ENCODE results near the gene PDE4D.

Gene PDE4D

DNA sequence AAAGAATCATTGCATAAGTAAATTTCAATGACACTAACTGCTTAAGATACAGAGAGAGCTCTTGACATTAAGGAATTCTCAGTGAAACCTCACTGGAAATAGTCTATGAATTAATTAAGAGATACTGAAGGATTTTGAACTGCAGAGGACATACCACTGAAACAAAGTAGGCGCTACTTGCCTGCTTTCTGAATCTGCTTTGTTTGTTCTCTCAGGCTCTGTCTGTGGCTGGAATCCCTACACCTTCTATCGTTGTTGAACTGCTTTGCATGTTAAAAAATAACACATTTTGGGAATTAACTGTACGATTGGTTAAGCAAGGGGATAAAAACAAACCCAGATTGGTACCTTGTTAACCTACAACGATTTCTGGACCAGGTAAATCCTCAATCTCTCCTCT lies 435.2 kb downstream of the PDE4D start:
- no peak for ATAC-seq
- TF ChIP-seq, protein P1, sequence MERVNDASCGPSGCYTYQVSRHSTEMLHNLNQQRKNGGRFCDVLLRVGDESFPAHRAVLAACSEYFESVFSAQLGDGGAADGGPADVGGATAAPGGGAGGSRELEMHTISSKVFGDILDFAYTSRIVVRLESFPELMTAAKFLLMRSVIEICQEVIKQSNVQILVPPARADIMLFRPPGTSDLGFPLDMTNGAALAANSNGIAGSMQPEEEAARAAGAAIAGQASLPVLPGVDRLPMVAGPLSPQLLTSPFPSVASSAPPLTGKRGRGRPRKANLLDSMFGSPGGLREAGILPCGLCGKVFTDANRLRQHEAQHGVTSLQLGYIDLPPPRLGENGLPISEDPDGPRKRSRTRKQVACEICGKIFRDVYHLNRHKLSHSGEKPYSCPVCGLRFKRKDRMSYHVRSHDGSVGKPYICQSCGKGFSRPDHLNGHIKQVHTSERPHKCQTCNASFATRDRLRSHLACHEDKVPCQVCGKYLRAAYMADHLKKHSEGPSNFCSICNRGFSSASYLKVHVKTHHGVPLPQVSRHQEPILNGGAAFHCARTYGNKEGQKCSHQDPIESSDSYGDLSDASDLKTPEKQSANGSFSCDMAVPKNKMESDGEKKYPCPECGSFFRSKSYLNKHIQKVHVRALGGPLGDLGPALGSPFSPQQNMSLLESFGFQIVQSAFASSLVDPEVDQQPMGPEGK (CRISPR knock-in tag; IDR thresholded peaks at IDR 0.05; ENCODE audit: borderline replicate concordance), result no peak
- TF ChIP-seq TCF4 (CRISPR knock-in tag; IDR thresholded peaks at IDR 0.05; ENCODE audit: borderline replicate concordance) (no peak), ARNTL (CRISPR knock-in tag; IDR thresholded peaks at IDR 0.05; ENCODE audit: borderline replicate concordance, low read depth) (no peak), ZFP30 (CRISPR knock-in tag; IDR thresholded peaks at IDR 0.05) (no peak), GLIS3 (CRISPR knock-in tag; IDR thresholded peaks at IDR 0.05) (no peak), ZNF70 (CRISPR knock-in tag; IDR thresholded peaks at IDR 0.05) (no peak), CREB5 (CRISPR knock-in tag; IDR thresholded peaks at IDR 0.05; ENCODE audit: low read depth) (no peak), ZNF565 (CRISPR knock-in tag; conservative IDR thresholded peaks at IDR 0.05; ENCODE audit: low read depth) (no peak), TOX (CRISPR knock-in tag; IDR thresholded peaks at IDR 0.05; ENCODE audit: borderline replicate concordance) (no peak), CSDC2 (CRISPR knock-in tag; IDR thresholded peaks at IDR 0.05) (no peak), SNAI2 (CRISPR knock-in tag; IDR thresholded peaks at IDR 0.05) (no peak), ZC3H10 (CRISPR knock-in tag; IDR thresholded peaks at IDR 0.05) (no peak), ZFP3 (CRISPR knock-in tag; IDR thresholded peaks at IDR 0.05) (no peak), ISL1 (CRISPR knock-in tag; IDR thresholded peaks at IDR 0.05) (no peak), RARB (CRISPR knock-in tag; IDR thresholded peaks at IDR 0.05) (no peak)

GRCh38 chr5:59449905-59450644 lies 443.5 kb downstream of the PDE4D start:
- no peak for ATAC-seq
- no peak for TF ChIP-seq ESRRG (CRISPR knock-in tag; IDR thresholded peaks at IDR 0.05)
- no peak for TF ChIP-seq RARB (CRISPR knock-in tag; IDR thresholded peaks at IDR 0.05)
- TF ChIP-seq ZFP3 (CRISPR knock-in tag; IDR thresholded peaks at IDR 0.05), result no peak
- no peak for TF ChIP-seq CREB5 (CRISPR knock-in tag; IDR thresholded peaks at IDR 0.05; ENCODE audit: low read depth)
- no peak for TF ChIP-seq PPARA (CRISPR knock-in tag; IDR thresholded peaks at IDR 0.05; ENCODE audit: borderline replicate concordance)
- no peak for TF ChIP-seq TOX (CRISPR knock-in tag; IDR thresholded peaks at IDR 0.05; ENCODE audit: borderline replicate concordance)
- no peak for TF ChIP-seq ARNTL (CRISPR knock-in tag; IDR thresholded peaks at IDR 0.05; ENCODE audit: borderline replicate concordance, low read depth)
- no peak for TF ChIP-seq ZNF70 (CRISPR knock-in tag; IDR thresholded peaks at IDR 0.05)
- TF ChIP-seq TSHZ2 (CRISPR knock-in tag; IDR thresholded peaks at IDR 0.05), result no peak
- no peak for TF ChIP-seq CSRNP3 (CRISPR knock-in tag; IDR thresholded peaks at IDR 0.05)
- no peak for TF ChIP-seq OSR1 (CRISPR knock-in tag; IDR thresholded peaks at IDR 0.05)
- TF ChIP-seq ZNF8 (CRISPR knock-in tag; IDR thresholded peaks at IDR 0.05), result no peak
- TF ChIP-seq SNAI2 (CRISPR knock-in tag; IDR thresholded peaks at IDR 0.05), result no peak
- TF ChIP-seq ZNF565 (CRISPR knock-in tag; conservative IDR thresholded peaks at IDR 0.05; ENCODE audit: low read depth), result no peak

GRCh38 chr5:59446356-59446755 lies 447.2 kb downstream of the PDE4D start:
- ATAC-seq, result no peak
- TF ChIP-seq SNAI2 (CRISPR knock-in tag; IDR thresholded peaks at IDR 0.05) (no peak), ZFP30 (CRISPR knock-in tag; IDR thresholded peaks at IDR 0.05) (no peak), BACH2 (CRISPR knock-in tag; IDR thresholded peaks at IDR 0.05; ENCODE audit: borderline replicate concordance) (no peak), TOX (CRISPR knock-in tag; IDR thresholded peaks at IDR 0.05; ENCODE audit: borderline replicate concordance) (no peak), ZFP3 (CRISPR knock-in tag; IDR thresholded peaks at IDR 0.05) (no peak), ZC3H10 (CRISPR knock-in tag; IDR thresholded peaks at IDR 0.05) (no peak), ARNTL (CRISPR knock-in tag; IDR thresholded peaks at IDR 0.05; ENCODE audit: borderline replicate concordance, low read depth) (no peak), POU6F1 (CRISPR knock-in tag; IDR thresholded peaks at IDR 0.05; ENCODE audit: borderline replicate concordance, low read depth) (no peak), ZNF565 (CRISPR knock-in tag; conservative IDR thresholded peaks at IDR 0.05; ENCODE audit: low read depth) (no peak), ESRRG (CRISPR knock-in tag; IDR thresholded peaks at IDR 0.05) (no peak)
- TF ChIP-seq, protein P1 (CRISPR knock-in tag; IDR thresholded peaks at IDR 0.05; ENCODE audit: borderline replicate concordance), result no peak

All from SK-N-SH treated with all-trans-retinoic acid at 6 μM for 48 hours (cell line).